ENCODE data around the gene CAB39L. TPM values are rescaled to one million over a fixed set of nuclear protein-coding genes. Genes with fewer than 3 reads are reported as not detected.

Gene CAB39L
- total and polyA plus RNA-seq, 9 of the 15 experiments (the other 6 are each of a cell fraction or from before 2014, with no cell fraction given) = 1.1 to 4.2 (median 2.6) TPM

DNA sequence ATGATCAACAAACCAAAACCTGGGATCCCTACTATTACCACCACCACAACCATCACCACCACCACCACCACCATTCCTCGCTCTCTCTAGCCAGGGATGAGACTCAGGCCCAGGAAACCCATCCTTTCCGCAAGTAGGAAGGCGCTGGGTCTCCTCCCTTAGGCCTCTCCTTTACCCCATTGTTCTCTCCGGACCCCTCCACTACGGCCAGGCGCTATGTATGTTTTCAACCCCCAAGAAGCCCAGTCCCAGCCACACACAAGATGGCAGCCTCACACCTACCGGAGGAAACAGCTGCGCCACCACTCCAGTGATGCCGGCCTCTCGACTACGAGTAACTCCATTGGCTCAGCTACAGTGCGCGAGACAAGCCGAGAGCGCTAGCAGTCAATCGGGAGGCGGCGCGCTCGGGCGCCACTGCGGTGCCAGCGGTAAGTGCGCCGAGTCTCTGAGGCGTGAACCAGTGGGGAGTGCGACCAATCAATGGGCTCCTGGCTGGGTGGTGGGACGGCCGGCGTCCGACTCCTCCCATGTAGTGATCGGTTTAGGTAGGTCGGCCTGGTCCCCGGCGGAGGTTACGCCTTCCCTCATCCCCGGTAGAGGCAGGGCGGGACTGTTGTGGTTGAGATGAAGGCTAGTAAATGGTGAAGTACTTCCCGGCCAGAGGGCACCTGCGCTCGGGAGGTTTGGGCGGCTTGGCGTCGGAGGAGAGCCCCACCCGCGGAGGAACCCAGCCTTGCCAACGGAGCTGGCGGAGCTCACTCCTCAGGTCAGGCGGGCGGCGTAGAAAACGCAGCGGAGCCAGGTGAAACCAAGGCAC is at the start of gene CAB39L, which contains the start of gene SETDB2 (continued):
- TF ChIP-seq KLF13 (tag; IDR thresholded peaks at IDR 0.05; ENCODE audit: borderline replicate concordance, low read depth) (no peak), BRD4 (IDR thresholded peaks at IDR 0.05) (no peak), E2F3 (CRISPR knock-in tag; IDR thresholded peaks at IDR 0.05) (no peak), NCOA2 (IDR thresholded peaks at IDR 0.05; ENCODE audit: partially characterized antibody in 2 of 2) (no peak), RBM39 (optimal IDR thresholded peaks at IDR 0.05; ENCODE audit: low read depth, low read length) (no peak), ZNF79 (CRISPR knock-in tag; IDR thresholded peaks at IDR 0.05; ENCODE audit: low read depth) (no peak), ZNF263 (CRISPR knock-in tag; IDR thresholded peaks at IDR 0.05; ENCODE audit: borderline replicate concordance) (peak; percentile 74; the same call in 1 of the 2 replicates), TOE1 (IDR thresholded peaks at IDR 0.05; ENCODE audit: borderline replicate concordance) (0 out of 2 replicates have a peak, but pooled peaks have one; percentile 37), TOE1 (CRISPR knock-in tag; IDR thresholded peaks at IDR 0.05; ENCODE audit: borderline replicate concordance, low read depth) (no peak), ELF4 (CRISPR knock-in tag; IDR thresholded peaks at IDR 0.05) (peak; percentile 70; the same call in 1 of the 2 replicates)
- TF ChIP-seq, protein P1, sequence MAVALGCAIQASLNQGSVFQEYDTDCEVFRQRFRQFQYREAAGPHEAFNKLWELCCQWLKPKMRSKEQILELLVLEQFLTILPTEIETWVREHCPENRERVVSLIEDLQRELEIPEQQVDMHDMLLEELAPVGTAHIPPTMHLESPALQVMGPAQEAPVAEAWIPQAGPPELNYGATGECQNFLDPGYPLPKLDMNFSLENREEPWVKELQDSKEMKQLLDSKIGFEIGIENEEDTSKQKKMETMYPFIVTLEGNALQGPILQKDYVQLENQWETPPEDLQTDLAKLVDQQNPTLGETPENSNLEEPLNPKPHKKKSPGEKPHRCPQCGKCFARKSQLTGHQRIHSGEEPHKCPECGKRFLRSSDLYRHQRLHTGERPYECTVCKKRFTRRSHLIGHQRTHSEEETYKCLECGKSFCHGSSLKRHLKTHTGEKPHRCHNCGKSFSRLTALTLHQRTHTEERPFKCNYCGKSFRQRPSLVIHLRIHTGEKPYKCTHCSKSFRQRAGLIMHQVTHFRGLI (CRISPR knock-in tag; IDR thresholded peaks at IDR 0.05) = no peak
- TF ChIP-seq, protein P2, sequence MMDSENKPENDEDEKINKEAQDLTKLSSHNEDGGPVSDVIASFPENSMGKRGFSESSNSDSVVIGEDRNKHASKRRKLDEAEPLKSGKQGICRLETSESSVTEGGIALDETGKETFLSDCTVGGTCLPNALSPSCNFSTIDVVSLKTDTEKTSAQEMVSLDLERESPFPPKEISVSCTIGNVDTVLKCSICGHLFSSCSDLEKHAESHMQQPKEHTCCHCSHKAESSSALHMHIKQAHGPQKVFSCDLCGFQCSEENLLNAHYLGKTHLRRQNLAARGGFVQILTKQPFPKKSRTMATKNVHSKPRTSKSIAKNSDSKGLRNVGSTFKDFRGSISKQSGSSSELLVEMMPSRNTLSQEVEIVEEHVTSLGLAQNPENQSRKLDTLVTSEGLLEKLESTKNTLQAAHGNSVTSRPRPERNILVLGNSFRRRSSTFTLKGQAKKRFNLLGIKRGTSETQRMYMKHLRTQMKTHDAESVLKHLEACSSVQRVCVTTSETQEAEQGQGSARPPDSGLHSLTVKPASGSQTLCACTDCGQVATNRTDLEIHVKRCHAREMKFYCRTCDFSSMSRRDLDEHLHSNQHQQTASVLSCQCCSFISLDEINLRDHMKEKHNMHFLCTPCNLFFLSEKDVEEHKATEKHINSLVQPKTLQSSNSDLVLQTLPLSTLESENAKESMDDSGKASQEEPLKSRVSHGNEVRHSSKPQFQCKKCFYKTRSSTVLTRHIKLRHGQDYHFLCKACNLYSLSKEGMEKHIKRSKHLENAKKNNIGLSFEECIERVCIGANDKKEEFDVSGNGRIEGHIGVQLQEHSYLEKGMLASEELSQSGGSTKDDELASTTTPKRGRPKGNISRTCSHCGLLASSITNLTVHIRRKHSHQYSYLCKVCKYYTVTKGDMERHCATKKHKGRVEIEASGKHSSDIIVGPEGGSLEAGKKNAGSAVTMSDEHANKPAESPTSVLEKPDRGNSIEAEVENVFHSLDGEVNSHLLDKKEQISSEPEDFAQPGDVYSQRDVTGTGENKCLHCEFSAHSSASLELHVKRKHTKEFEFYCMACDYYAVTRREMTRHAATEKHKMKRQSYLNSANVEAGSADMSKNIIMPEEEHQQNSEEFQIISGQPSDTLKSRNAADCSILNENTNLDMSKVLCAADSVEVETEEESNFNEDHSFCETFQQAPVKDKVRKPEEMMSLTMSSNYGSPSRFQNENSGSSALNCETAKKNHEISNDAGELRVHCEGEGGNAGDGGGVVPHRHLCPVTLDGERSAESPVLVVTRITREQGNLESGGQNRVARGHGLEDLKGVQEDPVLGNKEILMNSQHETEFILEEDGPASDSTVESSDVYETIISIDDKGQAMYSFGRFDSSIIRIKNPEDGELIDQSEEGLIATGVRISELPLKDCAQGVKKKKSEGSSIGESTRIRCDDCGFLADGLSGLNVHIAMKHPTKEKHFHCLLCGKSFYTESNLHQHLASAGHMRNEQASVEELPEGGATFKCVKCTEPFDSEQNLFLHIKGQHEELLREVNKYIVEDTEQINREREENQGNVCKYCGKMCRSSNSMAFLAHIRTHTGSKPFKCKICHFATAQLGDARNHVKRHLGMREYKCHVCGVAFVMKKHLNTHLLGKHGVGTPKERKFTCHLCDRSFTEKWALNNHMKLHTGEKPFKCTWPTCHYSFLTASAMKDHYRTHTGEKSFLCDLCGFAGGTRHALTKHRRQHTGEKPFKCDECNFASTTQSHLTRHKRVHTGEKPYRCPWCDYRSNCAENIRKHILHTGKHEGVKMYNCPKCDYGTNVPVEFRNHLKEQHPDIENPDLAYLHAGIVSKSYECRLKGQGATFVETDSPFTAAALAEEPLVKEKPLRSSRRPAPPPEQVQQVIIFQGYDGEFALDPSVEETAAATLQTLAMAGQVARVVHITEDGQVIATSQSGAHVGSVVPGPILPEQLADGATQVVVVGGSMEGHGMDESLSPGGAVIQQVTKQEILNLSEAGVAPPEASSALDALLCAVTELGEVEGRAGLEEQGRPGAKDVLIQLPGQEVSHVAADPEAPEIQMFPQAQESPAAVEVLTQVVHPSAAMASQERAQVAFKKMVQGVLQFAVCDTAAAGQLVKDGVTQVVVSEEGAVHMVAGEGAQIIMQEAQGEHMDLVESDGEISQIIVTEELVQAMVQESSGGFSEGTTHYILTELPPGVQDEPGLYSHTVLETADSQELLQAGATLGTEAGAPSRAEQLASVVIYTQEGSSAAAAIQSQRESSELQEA (IDR thresholded peaks at IDR 0.05; ENCODE audit: low read depth) = no peak
- TF ChIP-seq, protein P3, sequence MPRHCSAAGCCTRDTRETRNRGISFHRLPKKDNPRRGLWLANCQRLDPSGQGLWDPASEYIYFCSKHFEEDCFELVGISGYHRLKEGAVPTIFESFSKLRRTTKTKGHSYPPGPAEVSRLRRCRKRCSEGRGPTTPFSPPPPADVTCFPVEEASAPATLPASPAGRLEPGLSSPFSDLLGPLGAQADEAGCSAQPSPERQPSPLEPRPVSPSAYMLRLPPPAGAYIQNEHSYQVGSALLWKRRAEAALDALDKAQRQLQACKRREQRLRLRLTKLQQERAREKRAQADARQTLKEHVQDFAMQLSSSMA (CRISPR knock-in tag; IDR thresholded peaks at IDR 0.05) = peak; percentile 99

Measured in K562 (cell line).